ENCODE results near the gene NAT10.

NAT10 gene

DNA sequence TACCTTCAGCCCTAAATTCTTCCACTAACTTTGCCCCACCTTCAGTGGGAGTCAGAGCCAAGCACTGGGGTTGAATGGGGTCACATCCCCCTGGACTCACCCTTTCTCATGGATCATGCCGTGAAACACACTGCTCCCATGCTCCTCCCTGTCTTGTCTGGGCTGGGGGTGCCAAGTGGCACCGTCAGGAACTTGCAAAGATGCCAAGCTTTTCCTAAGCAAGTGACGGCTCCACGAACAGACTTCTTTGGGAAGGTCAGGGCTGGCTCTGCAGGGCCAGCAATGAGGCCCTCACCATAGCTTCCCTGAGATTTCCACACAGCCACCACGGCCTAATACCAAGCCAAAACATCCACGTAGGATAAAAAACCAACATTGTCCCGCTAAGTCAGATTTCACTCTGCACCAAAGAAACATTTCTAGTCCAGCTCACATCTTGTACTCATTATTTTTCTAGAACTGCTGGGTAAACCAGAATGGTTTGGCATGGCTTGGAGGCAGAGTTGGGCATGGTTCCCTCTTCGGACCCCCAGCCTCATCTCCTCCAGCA, 76.5 kb downstream of the NAT10 start:
- DNase-seq (ENCODE audit: low read depth, low spot score), result no peak
- H3K4me3 ChIP-seq (ENCODE audit: low read length), result no peak overlapping the region

DNA sequence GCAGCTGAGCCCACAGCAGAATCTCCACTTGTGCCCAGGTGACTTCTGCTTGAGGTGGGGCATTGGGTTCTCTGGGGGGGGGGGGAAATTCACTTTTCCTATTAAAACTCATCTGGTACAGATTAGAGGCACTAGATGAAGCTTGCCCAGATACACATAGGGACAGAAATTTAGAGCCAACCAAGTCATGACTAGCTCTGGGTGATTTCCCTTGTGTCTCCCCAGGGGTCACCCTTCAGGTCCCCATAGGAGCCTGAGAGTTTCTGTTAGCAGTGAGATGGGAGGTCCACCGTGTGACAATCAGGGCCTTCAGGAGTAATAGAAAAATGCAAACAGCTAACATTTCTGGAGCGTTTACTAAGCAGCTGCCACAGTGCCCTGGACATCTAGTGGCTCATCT, 77.0 kb downstream of the NAT10 start:
- no peak for DNase-seq (ENCODE audit: low read depth, low spot score)

DNA sequence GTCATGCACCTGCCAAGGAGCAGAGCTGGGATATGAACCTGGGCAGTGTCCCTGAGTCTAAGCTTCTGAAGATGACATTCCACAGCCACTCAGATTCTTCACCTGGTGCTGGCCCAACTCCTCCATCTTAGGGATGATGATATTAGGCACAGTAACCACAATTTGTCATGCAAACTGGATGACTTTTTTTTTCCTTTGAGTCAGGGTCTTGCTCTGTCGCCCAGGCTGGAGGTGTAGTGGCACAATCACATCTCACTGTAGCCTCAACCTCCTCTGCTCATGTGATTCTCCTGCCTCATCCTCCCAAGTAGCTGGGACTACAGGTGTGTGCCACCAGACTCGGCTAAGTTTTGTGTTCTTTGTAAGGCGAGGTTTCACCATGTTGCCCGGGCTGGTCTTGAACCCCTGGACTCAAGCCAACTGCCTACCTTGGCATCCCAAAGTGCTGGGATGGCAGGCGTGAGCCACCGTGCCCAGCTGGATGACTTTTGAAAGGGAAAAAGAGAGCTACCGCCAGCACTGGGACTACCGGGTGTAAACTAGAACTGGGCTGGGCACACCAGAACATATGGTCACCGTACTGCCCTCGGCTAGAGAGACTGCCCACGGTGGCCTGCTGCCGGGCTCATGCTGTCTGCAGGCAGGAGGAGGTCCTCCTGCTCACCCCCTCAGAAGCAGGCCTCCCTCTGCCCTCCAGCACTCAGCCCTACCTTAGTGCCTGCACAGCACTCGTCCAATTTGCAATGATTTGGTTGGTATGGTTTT, 77.7 kb downstream of the NAT10 start:
- DNase-seq (ENCODE audit: low read depth, low spot score), result no peak
- H3K4me3 ChIP-seq (ENCODE audit: low read length), result no peak overlapping the region

More for the DNA sequence above, 77.0 kb downstream of the NAT10 start:
- H3K4me3 ChIP-seq (ENCODE audit: low read length), result no peak overlapping the region

DNA sequence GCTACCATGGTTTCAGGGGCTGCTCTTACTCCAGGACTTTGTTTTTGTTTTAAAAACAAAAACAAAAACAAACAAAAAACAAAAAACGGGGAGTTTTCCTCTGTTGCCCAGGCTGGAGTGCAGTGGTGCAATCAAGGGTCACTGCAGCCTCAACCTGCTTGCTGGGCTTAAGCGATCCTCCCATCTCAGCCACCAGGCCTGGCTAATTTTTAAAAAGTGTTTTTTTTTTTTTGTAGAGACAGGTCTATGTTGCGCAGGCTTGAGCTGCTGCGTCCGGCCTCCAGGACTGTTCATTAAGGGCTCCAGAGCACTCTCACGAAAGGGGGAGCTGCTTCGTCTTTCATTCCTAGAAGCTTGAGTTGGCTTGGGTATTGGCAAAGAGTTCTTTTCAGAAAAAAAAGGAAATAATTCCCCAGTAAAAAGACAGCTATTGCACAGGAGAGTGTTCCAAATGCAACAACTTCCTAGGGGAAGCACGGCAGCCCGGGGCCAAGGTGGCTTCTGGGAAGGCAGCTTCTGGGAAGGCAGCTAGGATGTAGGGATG, 78.5 kb downstream of the NAT10 start:
- DNase-seq (ENCODE audit: low read depth, low spot score), result no peak
- H3K4me3 ChIP-seq (ENCODE audit: low read length), result no peak overlapping the region

DNA sequence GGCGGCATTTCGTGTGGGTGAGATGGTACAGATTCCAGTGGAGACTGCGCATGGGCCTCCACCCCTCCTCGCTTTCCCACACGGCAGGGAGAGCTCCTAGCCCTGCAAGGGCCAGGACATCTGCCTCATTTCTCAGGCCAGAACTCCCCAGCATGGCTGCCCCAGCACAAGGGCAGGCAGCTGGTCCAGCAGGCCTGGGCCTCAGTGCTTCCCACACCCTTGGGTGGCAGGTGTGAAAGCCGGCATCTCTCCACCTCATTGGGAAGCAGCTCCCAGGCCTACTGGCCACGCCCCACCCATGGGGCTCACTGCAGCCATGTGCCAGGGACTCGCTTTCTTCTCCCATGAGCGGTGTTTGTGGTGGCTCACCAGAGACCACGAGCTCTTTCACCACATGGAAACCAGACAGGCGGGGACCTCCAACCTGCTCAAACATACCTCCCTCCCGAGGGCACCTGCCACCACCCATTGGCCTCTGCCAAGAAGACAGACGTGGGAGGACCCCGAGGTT, 79.1 kb downstream of the NAT10 start:
- DNase-seq (ENCODE audit: low read depth, low spot score), result no peak
- H3K4me3 ChIP-seq (ENCODE audit: low read length), result no peak overlapping the region

DNA sequence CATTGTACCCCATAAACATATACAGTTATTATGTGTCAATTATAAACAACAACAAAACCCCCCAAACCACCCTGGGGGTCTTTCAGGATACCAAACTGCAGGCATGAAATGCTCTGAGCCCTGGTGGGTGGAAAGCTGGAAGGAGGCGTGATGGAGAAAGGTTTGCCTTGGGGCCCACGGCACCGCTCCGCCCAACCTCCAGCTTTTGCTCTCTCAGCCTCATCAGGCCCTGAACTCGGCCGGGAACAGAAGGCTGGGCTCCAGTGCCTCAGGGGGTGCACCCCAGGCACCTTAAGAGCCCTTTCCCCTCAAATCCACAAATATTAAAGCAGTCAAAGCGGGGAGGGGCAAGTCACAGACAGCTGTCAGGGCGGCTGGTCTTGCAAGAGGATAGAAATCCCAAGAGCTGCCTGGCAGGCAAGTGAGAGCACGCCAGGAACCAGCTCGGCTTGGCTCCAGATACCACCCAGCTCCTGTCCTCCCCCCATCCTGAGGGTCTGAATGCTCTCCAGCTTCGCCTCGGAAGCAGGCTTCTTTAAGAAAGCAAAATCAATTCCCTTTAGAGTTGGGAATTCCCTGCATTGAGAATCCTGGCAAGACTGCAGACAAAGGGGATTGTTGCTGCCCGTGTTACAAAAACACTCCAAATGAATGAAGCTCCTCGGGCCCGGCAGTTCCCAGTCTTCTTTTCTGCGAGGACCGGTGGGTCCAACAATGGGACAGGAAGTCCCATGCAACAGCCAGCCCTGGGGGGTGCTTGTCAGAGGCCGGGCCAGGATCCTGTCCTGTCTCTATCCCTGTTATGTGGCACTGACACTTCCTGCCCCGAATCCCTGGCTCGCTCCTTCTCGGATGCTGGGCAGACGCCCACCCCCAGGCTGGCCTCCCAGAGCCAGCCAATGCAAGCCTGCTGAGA, 80.8 kb downstream of the NAT10 start:
- DNase-seq (ENCODE audit: low read depth, low spot score), result no peak
- H3K4me3 ChIP-seq (ENCODE audit: low read length), result no peak overlapping the region

DNA sequence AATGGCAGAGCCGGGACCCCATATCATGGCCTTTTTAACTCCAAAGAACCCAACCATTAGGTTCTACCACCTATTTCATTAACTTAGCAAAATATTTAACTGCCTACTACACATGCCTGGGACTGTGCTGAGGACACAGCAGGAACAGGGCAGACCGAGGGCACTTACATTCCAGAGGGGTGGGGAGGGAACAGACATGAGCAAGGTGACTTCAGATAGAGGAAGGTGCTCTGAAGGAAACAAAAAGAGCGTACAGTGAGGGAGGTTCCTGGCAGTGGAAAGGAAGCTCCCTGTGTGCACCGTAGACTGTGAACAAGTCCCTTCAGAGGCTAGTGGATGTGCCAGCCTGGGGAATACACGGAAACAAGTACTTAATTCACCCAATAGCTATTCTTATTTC, 82.8 kb downstream of the NAT10 start:
- DNase-seq (ENCODE audit: low read depth, low spot score), result no peak
- H3K4me3 ChIP-seq (ENCODE audit: low read length), result no peak overlapping the region

DNA sequence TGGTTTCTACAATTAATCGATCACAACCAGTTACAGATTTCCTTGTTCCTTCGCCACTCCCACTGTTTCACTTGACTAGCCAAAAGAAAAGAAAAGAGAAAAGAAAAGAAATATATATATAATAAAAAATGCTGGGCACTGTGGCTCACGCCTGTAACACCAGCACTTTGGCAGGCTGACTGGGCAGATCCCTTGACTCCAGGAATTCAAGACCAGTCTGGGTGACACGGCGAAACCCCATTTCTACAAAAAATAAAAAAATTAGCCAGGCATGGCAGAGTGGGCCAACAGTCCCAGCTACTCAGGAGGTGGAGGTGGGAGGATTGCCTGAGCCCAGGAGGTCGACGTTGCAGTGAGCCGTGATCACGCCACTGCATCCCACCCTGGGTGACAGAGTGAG, 83.8 kb downstream of the NAT10 start:
- no peak for DNase-seq (ENCODE audit: low read depth, low spot score)
- H3K4me3 ChIP-seq (ENCODE audit: low read length), result no peak overlapping the region

DNA sequence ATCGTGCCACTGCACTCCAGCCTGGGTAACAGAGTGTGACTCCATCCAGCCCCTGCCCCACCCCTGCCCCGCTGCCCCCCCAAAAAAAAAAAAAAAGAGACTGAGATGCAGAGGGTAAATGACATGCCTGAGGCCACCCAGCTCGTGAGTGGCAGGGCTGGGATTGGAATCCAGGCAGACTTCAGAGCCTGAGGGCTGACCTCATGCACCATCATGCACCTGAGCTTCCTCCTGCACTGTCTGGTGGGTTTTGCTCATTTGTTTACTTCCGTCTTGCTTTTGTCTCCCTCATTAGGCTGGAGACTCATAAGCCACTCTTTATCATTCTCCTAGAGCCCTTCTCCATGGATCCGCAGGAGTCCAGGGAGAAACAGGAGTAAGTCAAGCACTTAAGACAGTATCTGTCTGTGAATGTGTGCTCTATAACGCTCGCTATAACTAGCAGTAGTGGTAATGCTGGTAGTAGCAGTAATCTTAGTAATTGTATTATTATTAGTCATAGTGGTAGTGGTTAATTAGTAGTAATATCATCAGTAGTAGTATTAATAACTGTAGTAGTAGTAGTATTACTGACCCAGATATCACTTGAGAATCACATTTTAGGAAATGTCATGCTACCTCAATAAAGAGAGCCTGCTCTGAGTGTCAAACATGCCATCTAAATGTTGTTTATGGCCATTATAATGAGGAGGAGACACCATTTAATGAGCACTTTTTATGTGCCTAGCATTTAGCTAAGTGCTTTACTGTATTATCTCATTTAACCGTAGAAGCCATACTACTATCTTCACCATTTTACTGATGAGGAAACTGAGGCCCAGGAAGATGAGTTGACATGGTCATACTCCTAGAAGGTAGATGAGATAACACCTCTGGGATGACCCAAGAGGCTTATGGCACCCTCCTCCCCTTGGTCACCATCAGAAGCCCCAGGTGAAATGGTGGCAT, 85.0 kb downstream of the NAT10 start:
- H3K4me3 ChIP-seq (ENCODE audit: low read length), result no peak overlapping the region
- DNase-seq (ENCODE audit: low read depth, low spot score), result no peak

DNA sequence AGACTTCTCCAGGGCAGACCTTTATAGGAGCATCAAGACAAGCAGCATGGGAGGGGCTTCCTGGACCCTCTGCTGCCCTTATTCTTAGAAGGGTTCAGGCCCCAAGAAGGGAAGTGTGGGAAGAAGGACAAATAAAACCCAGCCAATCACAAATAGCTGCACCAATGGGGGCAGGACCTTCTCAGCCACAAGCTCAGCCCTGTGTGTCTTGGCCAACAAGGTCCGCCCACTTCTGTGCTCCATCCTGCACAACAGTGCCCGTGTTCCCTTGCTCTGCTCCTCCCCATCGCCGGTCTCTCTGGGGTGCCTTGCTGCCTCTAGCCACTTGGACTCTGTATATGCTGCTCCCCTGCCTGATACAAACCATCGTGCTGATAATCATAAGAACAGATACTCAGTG, 86.1 kb downstream of the NAT10 start:
- H3K4me3 ChIP-seq (ENCODE audit: low read length), result no peak overlapping the region
- peak; percentile 17 for DNase-seq (ENCODE audit: low read depth, low spot score)

DNA sequence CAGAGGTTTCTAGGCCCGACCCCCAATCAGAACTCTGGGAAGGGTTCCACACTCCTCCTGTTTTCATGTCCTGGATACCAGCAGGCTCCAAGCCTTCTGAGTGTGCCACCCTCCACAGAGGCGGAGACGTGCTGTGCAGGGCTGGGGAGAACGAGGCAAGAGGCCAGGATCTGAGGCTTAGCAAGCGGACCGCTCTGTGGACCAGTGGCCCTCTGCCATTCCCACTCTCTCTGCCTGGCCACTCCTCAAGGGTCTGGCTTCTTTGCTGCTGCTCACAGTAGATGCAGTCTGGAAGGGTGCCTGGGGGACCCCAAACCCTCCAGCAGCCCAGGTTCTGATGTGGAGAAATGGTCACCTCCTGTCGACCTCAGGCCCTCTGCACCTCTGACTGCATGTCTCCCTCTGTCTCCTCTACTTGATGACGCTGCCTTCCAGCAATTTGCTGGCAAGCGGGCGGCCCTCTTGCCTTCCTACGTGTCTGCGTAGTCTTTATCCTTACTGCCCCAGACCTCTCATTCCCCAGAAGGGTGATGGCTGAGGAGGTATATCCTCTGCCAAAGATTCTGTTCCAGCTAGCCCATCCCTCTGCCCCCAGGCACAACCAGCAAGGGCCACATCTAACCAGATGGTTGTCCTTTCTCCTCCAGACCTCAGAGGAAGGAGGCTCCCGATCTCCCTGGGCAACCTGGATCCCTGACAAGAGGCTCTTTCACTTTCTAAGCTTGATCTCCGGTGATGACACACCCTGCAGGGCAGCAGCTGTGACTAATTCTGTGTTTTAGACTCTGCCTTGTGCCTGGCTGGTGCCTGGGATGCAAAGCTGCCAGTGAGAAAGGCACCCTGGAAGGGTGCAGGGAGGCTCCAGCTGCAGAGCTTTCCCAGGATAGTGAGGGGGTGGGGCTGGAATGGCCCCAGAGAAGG, 87.3 kb downstream of the NAT10 start:
- no peak overlapping the region for H3K4me3 ChIP-seq (ENCODE audit: low read length)
- no peak for DNase-seq (ENCODE audit: low read depth, low spot score)

DNA sequence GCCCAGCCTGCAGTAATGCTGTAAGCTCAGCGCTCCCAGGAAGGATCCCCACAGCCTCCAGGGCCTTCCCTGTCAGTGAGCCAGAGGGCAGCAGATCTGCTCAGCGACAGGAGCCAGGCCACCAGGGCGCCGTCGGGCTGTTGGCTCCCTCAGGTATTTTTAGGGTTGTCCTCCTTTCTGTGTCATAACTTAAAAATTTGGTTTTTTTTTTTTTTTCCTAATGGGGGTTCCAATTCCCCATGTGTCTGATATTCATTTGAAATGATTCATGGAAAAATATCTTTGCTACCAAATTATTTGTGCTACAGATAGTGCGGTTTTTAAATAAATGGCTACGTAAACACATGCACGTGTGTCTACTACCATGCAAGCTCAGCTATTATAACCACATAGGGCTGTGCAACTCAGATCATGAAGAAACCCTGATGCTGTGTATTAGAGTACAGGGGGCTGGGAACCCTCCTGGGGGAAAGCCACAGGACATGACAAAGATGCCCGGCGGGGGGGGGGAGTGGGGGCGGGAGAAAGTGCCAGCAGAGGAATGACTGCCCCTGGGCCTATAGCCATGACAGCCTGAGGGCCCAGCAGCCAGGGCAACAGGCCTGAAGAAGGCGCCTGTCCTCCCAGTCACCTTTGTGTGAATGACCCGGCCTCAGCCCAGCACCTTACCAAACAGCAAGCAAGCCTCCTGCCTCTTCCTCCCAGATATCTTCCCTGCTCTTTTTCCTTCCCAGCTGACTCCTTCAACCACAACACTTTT, 89.3 kb downstream of the NAT10 start:
- DNase-seq (ENCODE audit: low read depth, low spot score), result no peak

More for the DNA sequence above, 89.3 kb downstream of the NAT10 start:
- H3K4me3 ChIP-seq (ENCODE audit: low read length), result no peak overlapping the region

Data from Jurkat, Clone E6-1 (cell line).